ENCODE results near the gene PEX16.

- TF ChIP-seq CTCF (conservative IDR thresholded peaks at IDR 0.05 in 1 of 2, IDR thresholded peaks at IDR 0.05 in 1 of 2; ENCODE audit: extremely low read depth in 1 of 2, insufficient read depth in 1 of 2, low read depth in 1 of 2, low read length in 2 of 2): no peak
- no peak for TF ChIP-seq EZH2 (IDR thresholded peaks at IDR 0.05; ENCODE audit: borderline replicate concordance, low read length)
Measured at GRCh38 chr11:45907911-45908370, 9.7 kb downstream of the PEX16 start.
